Anterior cingulate cortex (tissue), 58 donors: ENCODE data around the gene CARMIL1.
"Not testable (repeated sequence)": the region's sequence is repeated elsewhere in the genome, so short reads cannot be mapped to it uniquely, and the experiment has no call there.

Source experiments
- DNase-seq, 58 donors: peaks; one replicate each; lab custom pipeline; 2025; lab: John Stamatoyannopoulos, UW

The CARMIL1 gene

DNA sequence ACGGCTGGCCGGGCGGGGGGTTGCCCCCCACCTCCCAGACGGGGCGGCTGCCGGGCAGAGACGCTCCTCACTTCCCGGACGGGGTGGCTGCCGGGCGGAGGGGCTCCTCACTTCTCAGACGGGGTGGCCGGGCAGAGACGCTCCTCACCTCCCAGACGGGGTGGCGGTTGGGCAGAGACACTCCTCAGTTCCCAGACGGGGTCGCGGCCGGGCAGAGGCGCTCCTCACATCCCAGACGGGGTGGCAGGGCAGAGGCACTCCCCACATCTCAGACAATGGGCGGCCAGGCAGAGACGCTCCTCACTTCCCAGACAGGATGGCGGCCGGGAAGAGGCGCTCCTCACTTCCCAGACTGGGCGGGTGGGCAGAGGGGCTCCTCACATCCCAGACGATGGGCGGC lies 306.9 kb downstream of the CARMIL1 start:
- not testable (repeated sequence) for DNase-seq

DNA sequence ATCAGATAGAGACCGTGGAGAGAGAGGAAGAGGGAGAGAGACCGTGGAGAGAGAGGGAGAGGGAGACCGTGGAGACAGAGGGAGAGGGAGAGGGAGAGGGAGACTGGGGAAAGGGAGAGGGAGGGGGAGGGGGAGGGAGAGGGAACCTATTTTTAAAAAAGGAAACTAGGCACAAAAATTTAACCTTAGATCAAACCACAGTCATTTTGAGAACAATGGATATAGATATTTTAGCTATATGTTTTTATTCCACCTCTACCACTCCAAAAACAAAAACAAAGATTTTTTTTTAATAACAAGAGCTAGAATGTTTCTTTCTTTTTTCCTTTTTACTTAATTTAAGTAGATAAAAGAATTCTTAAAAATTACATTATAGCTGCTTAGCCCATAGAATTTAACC lies 307.8 kb downstream of the CARMIL1 start:
- DNase-seq, result no peak

DNA sequence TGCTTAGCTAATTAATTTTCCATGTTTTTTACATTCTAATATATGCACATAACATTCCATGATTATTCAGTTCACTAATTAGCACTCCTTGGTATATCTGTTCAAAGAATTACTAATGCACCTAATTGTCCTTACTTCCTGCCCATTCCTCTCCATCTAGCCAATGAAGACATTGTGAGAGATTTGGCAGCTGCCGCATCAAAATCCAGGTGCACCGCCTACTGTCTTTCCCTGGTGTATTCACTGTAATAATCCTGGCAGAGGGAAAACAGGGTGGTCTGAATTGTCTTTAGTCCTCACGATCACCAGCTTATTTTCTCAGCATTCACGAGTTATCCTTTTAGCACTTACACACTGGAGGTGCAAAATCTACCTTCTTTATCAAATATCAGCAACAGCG lies 311.8 kb downstream of the CARMIL1 start:
- no peak for DNase-seq

DNA sequence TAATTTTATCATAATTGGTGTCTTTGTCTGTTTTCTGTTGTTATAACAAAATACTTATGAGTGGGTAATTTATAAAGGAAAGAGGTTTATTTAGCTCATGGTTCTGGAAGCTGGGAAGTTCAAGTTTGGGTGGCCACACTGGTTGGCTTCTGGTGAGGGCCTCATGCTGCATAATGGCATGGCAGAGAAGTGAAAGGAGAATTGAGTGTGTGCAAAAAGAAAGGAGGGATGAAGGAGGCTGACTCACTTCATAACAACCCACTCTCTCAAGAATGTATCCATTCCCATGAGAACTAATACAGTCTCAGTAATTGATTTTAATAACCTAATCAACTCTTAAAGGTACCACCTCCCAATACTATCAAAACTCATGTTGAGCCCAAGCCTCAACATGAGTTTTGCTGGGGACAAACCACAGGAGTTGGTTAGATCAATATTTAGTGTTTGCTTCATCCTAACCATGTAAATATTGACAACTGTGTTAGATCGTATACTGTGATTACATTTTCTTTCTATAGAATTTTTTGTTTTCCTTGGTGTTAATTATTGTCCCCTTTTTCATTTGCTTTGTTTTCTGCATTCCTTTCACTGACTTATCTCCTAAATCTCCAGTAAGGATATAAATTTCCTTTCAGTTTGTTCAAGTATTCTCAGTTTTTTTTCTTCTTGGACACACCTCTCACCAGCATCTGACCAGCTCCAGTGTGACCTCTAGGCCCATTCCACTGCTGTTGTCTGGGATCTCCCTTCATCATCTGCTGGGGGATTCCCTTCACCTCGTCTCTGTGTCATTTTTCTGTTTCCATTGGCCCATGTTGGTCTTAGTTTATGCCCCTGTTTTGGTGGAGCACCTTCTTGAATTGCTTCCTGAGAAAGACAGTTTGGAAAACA lies 318.0 kb downstream of the CARMIL1 start:
- DNase-seq, result no peak

DNA sequence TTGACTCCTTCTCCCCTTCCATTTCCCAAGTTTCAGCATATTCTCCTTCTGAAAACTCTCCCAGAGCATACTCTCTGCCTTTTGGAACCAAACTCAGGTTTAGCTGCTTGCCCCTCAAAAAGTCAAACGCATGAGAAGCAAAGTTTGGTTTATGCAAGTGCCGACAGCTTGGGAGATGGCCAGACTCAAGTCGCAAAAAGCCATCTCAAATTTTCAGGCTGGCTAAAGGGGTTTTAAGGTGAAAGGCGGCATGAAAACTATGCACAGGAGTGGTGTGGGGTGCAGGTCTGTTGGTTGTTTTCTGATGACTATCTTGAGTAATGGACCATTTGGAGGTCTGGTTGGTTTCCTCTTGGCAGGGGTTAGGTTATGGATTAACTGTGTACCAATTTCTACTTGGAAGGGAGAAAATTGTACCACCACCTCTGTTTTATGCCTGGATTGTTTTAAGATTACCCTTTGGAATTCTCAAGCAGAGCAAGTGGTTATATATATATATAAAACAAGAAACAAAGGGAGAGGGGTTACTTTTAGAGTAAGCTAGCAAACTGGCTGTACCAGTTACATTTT lies 320.4 kb downstream of the CARMIL1 start:
- no peak for DNase-seq

DNA sequence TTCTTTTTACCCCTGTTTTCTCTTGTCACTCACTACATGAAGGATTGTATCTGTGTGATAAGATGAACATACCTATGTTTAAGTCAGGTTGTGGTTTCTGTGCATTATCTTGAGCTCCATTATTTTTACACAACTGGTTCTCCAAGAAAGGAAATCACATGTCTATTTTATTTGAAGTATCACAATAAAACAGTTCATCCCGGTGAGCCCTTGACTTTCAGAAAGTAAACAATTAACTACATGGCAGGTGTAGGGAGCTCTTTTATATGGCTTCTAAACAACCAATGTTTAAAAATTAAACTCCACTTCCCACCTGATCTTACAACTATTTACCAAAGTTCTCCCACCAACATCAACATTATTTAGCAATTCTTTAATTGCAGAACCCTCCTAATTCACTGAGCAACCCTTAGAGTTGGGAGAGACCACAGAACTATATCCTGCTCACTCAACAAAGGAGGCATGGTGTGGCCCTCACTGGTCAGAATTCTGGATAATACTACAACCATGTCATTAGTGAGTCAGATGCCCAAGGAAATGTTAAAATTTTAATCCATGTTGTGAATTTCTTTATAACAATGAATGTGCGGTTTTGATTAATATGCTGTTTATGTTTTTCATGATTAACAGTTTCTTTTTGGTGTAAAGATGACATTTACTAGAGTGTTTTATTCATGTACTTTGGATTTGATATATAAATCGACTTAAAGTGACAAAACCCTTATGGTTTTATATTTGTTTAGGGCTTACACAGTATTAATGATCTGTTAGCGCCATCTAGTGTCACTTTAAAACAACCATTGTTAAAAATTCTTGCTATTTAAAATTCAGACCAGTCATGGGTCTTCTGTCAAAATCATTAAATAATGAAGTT lies 322.9 kb downstream of the CARMIL1 start:
- peak in 1 of 58 donors; percentile 17 for DNase-seq

DNA sequence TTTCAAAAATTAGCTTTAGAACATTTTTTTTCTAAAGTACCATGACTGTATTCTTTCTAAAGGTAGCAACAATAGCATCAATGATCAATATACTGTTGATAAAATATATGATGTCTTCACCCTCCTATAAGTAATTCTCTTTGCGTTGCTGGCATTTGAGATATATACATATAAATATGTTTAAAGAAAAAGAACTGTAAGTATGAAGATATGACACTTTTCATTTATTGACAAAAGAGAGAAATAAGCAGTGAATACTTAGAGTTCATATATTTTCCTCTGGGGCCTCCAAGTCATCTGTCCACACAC lies 323.5 kb downstream of the CARMIL1 start:
- DNase-seq, result no peak

DNA sequence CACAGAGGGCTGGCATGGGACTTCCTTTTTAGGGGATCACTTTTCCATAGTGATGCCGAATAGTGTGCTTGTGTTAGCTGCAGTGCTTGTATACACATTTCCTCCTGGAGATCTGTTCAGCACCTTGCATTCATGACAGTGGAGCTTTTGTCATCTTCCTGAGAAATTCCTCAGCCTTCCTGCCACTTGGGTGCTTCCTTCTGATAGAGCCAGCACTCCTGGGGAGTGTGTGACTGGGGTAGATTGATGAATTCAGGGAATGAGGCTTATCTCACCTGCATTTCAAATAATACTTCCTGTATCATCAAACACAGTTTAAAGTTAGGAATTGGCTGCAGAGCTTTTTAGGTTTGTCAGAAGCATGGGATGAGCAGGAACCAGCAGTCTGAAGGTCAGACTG lies 324.1 kb downstream of the CARMIL1 start:
- DNase-seq, result no peak

DNA sequence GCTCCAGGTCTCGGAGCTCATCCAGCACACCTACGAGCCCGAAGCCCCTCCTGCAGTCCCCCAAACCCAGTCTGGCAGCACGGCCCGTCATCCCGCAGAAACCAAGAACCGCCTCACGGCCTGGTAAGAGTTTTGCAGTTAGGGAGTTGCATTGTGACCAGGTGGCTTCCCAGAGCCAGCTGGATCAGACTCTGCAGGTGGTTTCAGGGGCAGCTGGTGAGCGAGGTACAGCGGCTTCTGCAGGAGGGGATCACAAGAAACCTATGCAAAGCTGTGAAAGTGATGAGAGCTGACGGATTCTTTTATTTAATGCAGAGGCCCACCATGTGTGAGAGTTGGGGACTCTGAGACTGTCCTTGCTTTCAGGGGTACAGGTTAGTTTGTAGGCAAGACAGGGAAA lies 327.0 kb downstream of the CARMIL1 start:
- DNase-seq, result no peak

DNA sequence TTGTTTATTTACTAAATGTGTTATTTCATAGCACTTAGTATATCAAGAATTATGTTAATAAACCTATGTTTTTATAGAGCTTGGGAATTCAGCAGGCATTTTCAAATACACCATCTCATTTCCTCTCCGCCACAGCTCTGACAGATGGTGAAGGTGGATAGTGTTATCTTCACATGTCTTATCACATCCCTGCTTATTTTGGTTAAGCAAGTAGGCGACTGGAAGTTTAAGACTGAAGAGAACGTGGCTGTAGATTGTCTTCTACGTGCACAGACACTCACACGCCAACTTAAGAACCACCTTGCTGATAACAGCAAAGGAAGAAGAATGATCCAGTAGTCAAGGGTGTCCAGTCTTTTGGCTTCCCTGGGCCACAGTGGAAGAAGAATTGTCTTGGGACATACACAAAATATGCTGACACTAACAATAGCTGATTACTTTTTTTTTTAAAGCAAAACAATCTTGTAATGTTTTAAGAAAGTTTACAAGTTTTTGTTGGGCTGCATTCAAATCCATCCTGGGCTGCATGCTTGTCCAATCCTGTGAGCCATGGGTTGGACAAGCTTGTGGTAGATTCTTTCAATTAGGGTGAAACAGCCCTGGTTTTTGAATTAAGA lies 329.5 kb downstream of the CARMIL1 start:
- peak in 1 of 58 donors; percentile 4 for DNase-seq

DNA sequence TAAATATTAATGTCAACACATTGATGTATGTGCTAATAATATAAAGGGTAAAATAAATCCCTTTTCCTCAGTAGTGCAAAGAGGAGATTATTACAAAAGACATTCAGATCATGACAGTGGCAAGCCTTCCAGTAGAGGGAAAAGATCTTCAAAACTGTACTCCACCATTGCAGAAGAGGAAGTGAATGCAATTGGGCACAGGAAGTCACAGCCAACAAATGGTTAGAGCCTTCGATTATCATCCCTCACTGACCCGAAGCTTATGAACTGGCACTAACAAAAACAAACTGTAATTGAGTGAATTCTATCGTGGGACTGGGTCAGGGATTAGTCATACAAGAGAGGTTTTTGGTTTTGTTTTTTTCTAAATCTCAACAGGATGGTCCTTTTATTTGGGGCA lies 333.5 kb downstream of the CARMIL1 start:
- DNase-seq, result no peak

DNA sequence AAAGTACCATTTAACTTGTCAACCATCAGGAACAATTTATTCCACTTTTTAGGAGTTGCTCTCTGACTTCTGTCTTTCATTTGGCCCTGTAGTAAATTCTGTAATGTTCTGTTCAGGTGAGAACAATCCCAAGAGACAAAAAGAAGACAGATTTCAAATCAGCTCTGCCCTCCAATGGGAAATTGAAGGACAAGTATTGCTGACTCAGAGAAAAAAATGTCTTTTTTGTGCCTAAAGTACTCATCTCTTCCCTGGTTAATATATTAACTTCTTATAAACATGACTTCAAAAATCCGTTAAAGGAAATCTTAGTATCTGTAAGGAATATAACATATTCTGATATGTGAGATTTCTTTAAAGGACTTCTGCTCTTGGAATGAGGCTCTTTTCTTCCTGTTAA lies 334.2 kb downstream of the CARMIL1 start:
- no peak for DNase-seq

DNA sequence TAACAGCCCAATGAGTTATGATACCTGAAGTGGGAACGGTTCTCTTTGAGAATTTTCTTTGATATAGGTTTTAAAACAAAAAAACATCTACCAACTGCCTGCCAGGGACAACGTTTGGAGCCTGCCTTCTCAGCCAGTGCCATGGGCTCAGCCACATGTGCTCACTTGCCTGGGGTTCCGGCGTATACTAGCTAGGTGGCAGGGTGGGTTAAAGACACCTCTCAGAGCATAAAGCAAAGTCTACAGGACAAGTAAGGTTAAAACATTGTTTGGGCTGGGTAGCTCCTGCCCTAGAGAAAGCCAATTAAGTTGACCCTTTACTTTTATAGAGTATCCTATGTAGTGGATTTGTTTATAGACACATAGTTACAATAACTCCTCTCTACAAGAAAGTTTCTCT lies 334.9 kb downstream of the CARMIL1 start:
- DNase-seq, result no peak

DNA sequence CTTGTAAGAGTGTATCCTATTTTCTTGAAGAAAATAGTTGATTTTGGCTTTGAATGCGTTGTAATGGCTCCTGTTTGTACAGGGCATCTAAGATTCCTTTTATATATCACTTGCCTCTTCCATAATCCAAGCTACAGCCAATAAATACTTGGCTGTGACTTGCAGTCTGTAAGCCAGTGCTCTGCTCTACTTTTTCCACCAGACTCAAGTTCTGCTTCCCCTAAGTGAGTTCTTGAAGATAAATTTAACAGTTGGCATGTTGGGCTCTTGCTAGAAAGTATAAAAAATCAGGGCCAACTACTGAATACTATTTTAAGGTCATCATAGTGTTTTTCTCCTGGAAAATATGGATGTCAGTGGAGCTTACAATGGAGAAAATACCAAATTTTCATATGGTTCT lies 336.3 kb downstream of the CARMIL1 start:
- peak in 2 of 58 donors; percentile 13 to 19 for DNase-seq

DNA sequence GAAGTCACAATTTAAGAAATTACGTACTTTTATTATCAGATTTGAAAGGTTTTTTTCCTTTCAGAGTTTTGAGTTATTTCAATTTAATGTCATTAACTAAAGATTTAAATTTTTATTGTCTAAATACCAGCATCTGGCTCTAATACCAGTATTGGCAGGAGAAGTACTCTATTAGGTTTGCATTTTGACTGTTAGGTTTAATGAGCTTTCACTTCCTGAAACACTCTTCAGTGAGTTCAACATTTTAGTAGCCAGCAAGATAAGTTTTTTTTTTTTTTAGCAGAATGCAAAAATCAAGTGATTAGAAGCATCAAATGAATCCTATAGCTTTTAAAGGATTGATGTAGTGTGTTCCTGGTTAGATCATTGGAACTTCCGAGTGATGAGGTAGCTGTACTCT lies 338.8 kb downstream of the CARMIL1 start:
- no peak for DNase-seq

DNA sequence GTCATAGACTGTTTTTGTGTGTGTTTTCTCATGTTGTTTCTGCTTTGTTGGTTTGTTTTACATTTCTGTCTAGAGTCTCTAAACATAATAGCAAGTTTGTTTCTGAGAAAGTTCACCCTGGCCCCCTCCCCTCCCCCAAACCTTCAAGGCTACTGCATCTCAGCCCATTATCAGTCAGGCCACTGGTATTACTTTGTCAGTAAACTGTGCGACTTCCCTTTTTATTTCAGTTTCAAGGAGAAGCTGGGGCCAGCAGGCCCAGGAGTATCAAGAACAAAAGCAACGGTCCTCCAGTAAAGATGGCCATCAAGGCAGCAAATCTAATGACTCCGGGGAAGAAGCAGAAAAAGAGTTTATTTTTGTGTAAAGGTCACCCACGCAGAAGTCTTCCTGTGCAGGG lies 340.0 kb downstream of the CARMIL1 start:
- no peak for DNase-seq

DNA sequence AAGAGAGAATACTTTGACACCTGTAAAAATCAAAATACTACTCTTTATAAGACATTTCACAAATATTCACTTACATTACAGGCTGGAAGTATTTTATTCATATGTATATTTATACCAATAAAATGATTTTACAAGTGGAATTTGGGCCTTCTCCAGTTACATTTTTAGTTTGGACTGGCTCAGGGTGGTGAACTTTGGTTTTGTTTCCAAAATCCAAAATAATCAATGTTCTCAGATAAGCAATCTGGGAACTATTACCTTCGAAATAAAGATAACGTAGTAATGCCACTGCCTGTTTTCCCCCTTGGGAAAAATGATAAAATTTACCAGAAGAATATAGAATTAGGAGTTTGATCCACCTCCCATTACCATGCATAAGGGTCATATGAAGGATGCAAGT lies 341.2 kb downstream of the CARMIL1 start:
- no peak for DNase-seq

DNA sequence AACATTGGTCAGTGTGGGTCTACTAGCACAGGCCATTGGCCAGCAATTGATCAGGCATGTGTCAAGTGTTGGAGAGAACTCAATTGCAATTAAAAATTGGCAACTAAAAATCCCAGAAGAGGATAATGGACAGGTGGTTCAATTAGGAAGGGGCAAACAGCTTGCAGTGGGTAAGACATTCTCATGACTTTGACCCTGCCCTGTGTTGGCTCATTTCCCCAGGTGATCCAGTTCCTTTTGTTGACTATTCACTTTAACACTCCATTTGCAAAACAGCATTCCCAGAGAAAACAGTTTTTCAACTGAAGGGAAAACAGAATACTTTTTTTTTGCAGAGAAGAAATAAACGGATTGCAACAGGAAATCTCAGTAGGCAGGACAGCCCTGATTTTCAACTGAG lies 343.9 kb downstream of the CARMIL1 start:
- no peak for DNase-seq

DNA sequence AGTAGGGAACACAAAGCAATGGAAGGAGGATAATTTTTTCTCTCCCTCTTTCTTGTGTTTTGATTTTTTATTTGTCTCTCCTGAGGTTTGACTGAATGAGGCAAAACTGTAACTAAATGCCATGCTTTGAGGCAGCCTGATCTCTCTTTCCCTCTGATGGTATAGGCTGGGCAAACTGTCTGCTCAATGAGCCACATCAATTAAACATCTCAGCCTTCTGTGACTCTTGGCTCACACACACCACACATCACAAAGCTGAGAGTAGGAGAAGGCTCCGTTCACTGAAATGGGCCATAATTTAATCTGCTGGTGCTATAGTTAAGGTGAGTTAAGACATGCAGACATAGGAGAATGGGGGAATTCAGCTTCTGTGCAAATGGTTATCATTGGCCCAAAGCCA lies 344.7 kb downstream of the CARMIL1 start:
- DNase-seq, result no peak

DNA sequence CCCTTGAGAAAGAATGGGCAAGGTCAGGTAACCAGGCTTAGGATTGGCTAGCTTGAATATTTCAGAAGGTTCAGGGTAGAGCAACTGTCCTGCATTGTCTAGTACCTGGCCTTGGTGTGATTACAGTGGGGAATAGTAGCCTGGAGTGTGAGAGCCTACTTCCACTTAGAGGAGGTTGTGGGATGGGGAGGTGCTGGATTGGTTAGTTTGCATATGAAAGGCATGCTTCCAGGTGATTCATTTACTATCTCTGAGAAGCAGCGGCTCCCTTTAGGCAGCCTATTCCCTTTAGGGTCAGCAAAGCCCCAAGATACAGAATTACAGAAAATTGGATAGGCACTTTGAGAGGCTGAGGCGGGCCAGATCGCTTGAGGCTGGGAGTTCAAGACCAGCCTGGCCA lies 347.8 kb downstream of the CARMIL1 start:
- no peak for DNase-seq
